Heart left ventricle (tissue), 16 donors: Measurements from ENCODE around the gene PCBP1. TPM values are rescaled to one million over a fixed set of nuclear protein-coding genes. Genes with fewer than 3 reads are reported as not detected.

Experiments used
- ATAC-seq, 4 donors: fragments of 200-7000 bp; cut with Tn5 transposase; one replicate each; pipeline ENCODE4 v1.9.1; 2020 to 2022; ENCODE audit warnings: moderate library complexity in 4 of 4, mild to moderate bottlenecking in 3 of 4, moderate number of reproducible peaks in 1 of 4
- DNase-seq, 5 donors: peaks; one replicate each; pipeline ENCODE4 v3.0.0-alpha.2; 2020
- H3K27ac ChIP-seq, 12 donors: fragments of 200-600 bp; sonication (generic) in 4 of 12; one replicate each; pipeline versions ENCODE4 v1.5.0 to v1.8.0; 2016 to 2022; ENCODE audit warnings: mild to moderate bottlenecking in 2 of 12
- H3K27me3 ChIP-seq, 9 donors: fragments of 200-600 bp; sonication (generic) in 2 of 9; one replicate each; pipeline versions ENCODE4 v1.5.1 to v1.8.0; 2016 to 2022; ENCODE audit warnings: mild to moderate bottlenecking in 3 of 9
- H3K36me3 ChIP-seq, 9 donors: fragments of 200-600 bp; sonication (generic) in 2 of 9; one replicate each; pipeline versions ENCODE4 v1.5.0 to v1.8.0; 2018 to 2022; ENCODE audit warnings: mild to moderate bottlenecking in 2 of 9
- H3K4me1 ChIP-seq, 12 donors: fragments of 200-600 bp; sonication (generic) in 4 of 12; one replicate each; pipeline versions ENCODE4 v1.5.0 to v1.8.0; 2016 to 2022; ENCODE audit warnings: mild to moderate bottlenecking in 3 of 12
- H3K4me3 ChIP-seq, 12 donors: fragments of 200-600 bp; sonication (generic) in 4 of 12; one replicate each; pipeline versions ENCODE4 v1.5.0 to v1.8.0; 2017 to 2022; ENCODE audit warnings: mild to moderate bottlenecking in 9 of 12, moderate library complexity in 4 of 12
- H3K9me3 ChIP-seq, 12 donors: fragments of 200-600 bp; sonication (generic) in 4 of 12; one replicate each; pipeline versions ENCODE4 v1.5.0 to v1.8.0; 2016 to 2022; ENCODE audit warnings: mild to moderate bottlenecking in 1 of 12
- POLR2A ChIP-seq, 2 donors: fragments of 450-650 bp; IDR thresholded peaks; one replicate each; pipeline ENCODE4 v1.6.1; 2017; ENCODE audit warnings: antibody characterized with exemption in 2 of 2, mild to moderate bottlenecking in 2 of 2, moderate library complexity in 2 of 2
- WGBS, 4 donors: extraction: QIAGEN DNeasy Blood & Tissue Kit in 2 of 4; methylation state at CpG; one replicate each; pipeline versions ENCODE4 v1.1.5 to v1.1.7; 2013 to 2018; 5-methylcytosine and 5-hydroxymethylcytosine counted together
- intact Hi-C, 10 donors: fragments of 100-400 bp; cut with DNase I; formaldehyde crosslinking; loops; one replicate each; pipeline versions ENCODE4 v1.11.1 to v1.14.2; 2022
- polyA plus RNA-seq, 2 donors: library from polyadenylated mRNA; stranded (reverse); fragments of 200-250 nt; gene quantifications; one replicate each; pipeline ENCODE4 v1.2.3, GENCODE V29; 2013
- total RNA-seq, 9 donors: library from RNA; depleted of rRNA in 2 of 9; stranded (reverse); fragments of >200 nt in 2 of 9; fragmentation: NEBNext Ultra II Directional in 3 of 9; extraction: Animal tissue kit (Norgen Biotek cat#: 25700) in 3 of 9; gene quantifications; one replicate each; pipeline versions ENCODE4 v1.1.0 to v1.2.4, GENCODE V29; 2016 to 2023
- TF ChIP-seq, protein P1 (sequence below), 12 donors: fragments of 200-600 bp; sonication (generic) in 4 of 12; IDR thresholded peaks; one replicate each; pipeline versions ENCODE4 v1.5.0 to v1.8.0; 2018 to 2022; ENCODE audit warnings: antibody characterized with exemption in 12 of 12, mild to moderate bottlenecking in 5 of 12
- donor health status: ischemic (EF 13 %, LVEDD 7.1; RV severe dilation, severe dysfunction).
- donor health status: healthy with polysubstance abuse.
- donor health status: DM: no; HTN: yes; CAD: no.
- donor health status: DM: no; HTN: no; CAD: no.
- donor health status: ischemic (EF 25% LVEDD 6.9; RV normal size, moderate dysfunction).
- donor health status: ischemic (EF 25% LVEDD 5.7; RV mildly dilated, moderate dysfunction).
- donor health status: healthy.
- donor health status: DM: yes; HTN: yes; CAD: no.
- donor health status: ischemic (EF 35%, LVEDD 5.7; RV mildly dilated, moderate dysfunction).
- donor health status: nonischemic (EF 11% LVEDD 7.7; RV severe dilation, severe dysfunction).
- donor health status: DM: yes; HTN: yes; CAD: no.
- donor health status: PGD.
- donor health status: ischemic (EF 29% LVEDD 5.4; RV normal size, mild dysfunction).
- donor health status: nonischemic (EF 23%, LVEDD 6.1; RV moderate dilation, normal function).

The PCBP1 gene
- total and polyA plus RNA-seq, 11 donors: 106 to 296 (median 205) TPM

GRCh38 chr2:70045932-70046331 lies 41.3 kb upstream of the PCBP1 start:
- Histone ChIP-seq H3K27ac (peak overlapping the region in 10 of 12 donors; percentile 20 to 85 (median 51)), H3K4me3 (no peak overlapping the region), H3K9me3 (no peaks in the 10 kb centered on the region), H3K4me1 (peaks cover 0 to 64% (median 16%) of the 10 kb centered on the region in 12 donors), H3K36me3 (peaks cover 0 to 47% (median 25%) of the 10 kb centered on the region in 9 donors), H3K27me3 (no peaks in the 10 kb centered on the region)
- intact Hi-C loops: no loop called here
- ATAC-seq: peak; percentile 76 to 86 (median 80)
- TF ChIP-seq, protein P1, sequence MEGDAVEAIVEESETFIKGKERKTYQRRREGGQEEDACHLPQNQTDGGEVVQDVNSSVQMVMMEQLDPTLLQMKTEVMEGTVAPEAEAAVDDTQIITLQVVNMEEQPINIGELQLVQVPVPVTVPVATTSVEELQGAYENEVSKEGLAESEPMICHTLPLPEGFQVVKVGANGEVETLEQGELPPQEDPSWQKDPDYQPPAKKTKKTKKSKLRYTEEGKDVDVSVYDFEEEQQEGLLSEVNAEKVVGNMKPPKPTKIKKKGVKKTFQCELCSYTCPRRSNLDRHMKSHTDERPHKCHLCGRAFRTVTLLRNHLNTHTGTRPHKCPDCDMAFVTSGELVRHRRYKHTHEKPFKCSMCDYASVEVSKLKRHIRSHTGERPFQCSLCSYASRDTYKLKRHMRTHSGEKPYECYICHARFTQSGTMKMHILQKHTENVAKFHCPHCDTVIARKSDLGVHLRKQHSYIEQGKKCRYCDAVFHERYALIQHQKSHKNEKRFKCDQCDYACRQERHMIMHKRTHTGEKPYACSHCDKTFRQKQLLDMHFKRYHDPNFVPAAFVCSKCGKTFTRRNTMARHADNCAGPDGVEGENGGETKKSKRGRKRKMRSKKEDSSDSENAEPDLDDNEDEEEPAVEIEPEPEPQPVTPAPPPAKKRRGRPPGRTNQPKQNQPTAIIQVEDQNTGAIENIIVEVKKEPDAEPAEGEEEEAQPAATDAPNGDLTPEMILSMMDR (IDR thresholded peaks at IDR 0.05): no peak
- TF ChIP-seq POLR2A (IDR thresholded peaks at IDR 0.05): no peak
- 57 to 66% (median 60%) methylated on average over 2 of the region's 2 CpGs for WGBS, 4 donors
- DNase-seq: no peak

GRCh38 chr2:70046534-70046933 lies 40.7 kb upstream of the PCBP1 start:
- Histone ChIP-seq H3K4me3 (no peak overlapping the region), H3K36me3 (peaks cover 0 to 53% (median 31%) of the 10 kb centered on the region in 9 donors), H3K27ac (peak overlapping the region in 10 of 12 donors; percentile 20 to 85 (median 51)), H3K9me3 (no peaks in the 10 kb centered on the region), H3K27me3 (no peaks in the 10 kb centered on the region), H3K4me1 (peaks cover 0 to 59% (median 16%) of the 10 kb centered on the region in 12 donors)
- TF ChIP-seq, protein P1 (IDR thresholded peaks at IDR 0.05): no peak
- no peak for TF ChIP-seq POLR2A (IDR thresholded peaks at IDR 0.05)
- intact Hi-C loops: no loop called here
- ATAC-seq: peak in 2 of 4 donors; percentile 45 to 56
- DNase-seq: no peak
- WGBS, 4 donors: 39 to 59% (median 53%) methylated on average over 2 of the region's 2 CpGs

GRCh38 chr2:70047451-70047850 lies 39.8 kb upstream of the PCBP1 start:
- peaks cover 0 to 62% (median 34%) of the 10 kb centered on the region in 9 donors for H3K36me3 ChIP-seq
- peaks cover 0 to 50% (median 16%) of the 10 kb centered on the region in 12 donors for H3K4me1 ChIP-seq
- H3K9me3 ChIP-seq: no peaks in the 10 kb centered on the region
- 88 to 94% (median 92%) methylated on average over 5 of the region's 5 CpGs for WGBS, 4 donors
- peak overlapping the region in 5 of 12 donors; percentile 48 to 85 (median 71) for H3K27ac ChIP-seq
- no peaks in the 10 kb centered on the region for H3K27me3 ChIP-seq
- intact Hi-C loops: no loop called here
- peak in 1 of 4 donors; percentile 19 for ATAC-seq
- TF ChIP-seq, protein P1 (IDR thresholded peaks at IDR 0.05): no peak
- no peak for TF ChIP-seq POLR2A (IDR thresholded peaks at IDR 0.05)
- no peak overlapping the region for H3K4me3 ChIP-seq
- no peak for DNase-seq

DNA sequence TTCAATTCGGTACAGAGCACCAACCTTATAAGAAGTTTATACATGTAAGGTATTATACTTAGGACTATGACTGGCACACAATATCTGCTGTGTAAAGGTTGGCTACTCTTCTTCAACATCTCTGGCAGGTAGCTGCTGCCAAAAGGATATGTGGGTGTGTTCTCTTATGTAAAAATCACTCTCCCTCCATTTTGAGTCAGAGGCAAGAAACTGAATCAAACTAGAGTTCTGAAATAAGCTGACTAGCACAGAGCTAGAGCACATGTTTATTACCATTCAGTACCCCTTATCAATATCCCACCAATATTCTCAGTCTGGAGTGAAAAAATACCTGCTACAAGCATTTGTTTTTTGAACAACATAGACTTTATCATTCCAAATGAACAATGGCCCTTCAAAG lies 38.0 kb upstream of the PCBP1 start:
- 77 to 100% (median 94%) methylated on average over 1 of the region's 1 CpG for WGBS, 4 donors
- Histone ChIP-seq H3K36me3 (peaks cover 0 to 80% (median 46%) of the 10 kb centered on the region in 9 donors), H3K4me1 (peaks cover 0 to 35% (median 16%) of the 10 kb centered on the region in 12 donors), H3K4me3 (no peak overlapping the region), H3K27me3 (no peaks in the 10 kb centered on the region), H3K9me3 (no peaks in the 10 kb centered on the region), H3K27ac (peak overlapping the region in 1 of 12 donors; percentile 30)
- intact Hi-C loops: no loop called here
- no peak for ATAC-seq
- no peak for DNase-seq
- no peak for TF ChIP-seq POLR2A (IDR thresholded peaks at IDR 0.05)
- TF ChIP-seq, protein P1 (IDR thresholded peaks at IDR 0.05): no peak
